C4-2B (cell line): ENCODE results near the gene FNDC3B.
"Not testable (repeated sequence)": the region's sequence is repeated elsewhere in the genome, so short reads cannot be mapped to it uniquely, and the experiment has no call there.

ENCODE experiments used
- H3K27ac ChIP-seq: fragments of 450-650 bp; 2 replicates; pipeline ENCODE4 v1.5.1; 2017
- CTCF ChIP-seq: fragments of 450-650 bp; conservative IDR thresholded peaks from 2 replicates; pipeline ENCODE4 v1.5.1; 2017; ENCODE audit warnings: mild to moderate bottlenecking
- ZFX ChIP-seq: fragments of 450-650 bp; IDR thresholded peaks from 2 replicates; pipeline ENCODE4 v1.6.1; 2017

FNDC3B gene

GRCh38 chr3:172254542-172254941 is 215.2 kb downstream of the FNDC3B start:
- H3K27ac ChIP-seq: no peak overlapping the region
- no peak for TF ChIP-seq CTCF
- TF ChIP-seq ZFX: no peak

- not testable (repeated sequence) for H3K27ac ChIP-seq
Measured at GRCh38 chr3:172255321-172255720, 215.9 kb downstream of the FNDC3B start.

- TF ChIP-seq ZFX (no peak), CTCF (no peak)
- no peak overlapping the region for H3K27ac ChIP-seq
Measured at GRCh38 chr3:172256101-172256734, 216.8 kb downstream of the FNDC3B start.

DNA sequence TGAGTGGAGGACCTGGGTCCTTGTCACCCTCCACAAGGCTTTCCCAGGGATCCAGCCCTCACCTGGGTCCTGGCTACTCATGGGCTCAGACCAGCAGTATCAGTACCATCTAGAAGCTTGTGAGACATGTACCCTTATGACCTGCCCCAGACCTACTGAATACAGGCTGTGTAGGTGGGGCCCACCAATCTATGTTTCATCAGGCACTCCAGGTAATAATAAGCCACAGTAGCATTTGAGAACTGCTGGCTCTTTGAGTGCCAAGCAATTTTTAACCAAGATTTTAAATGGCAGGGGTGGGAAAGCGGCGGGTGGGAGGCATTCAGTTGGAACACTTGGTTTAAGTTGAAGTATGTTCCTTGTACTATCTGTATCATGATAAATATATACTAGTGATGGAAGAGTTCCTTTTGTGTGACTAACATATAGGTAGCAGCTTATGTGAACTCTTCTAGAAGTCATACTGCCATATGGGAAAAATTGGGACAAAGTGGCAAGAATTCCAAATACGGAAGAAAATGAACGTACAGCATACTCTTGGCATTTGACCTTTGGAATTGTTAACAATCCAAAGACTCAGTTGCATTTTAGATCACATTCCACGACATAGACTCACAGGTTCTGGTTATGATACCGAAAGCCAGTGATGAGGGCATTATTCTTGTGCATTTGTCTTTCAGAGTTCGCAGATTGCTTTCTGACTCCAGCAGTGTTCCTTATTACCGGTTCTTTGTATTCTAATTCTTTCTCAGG is 218.4 kb downstream of the FNDC3B start:
- H3K27ac ChIP-seq: no peak overlapping the region
- TF ChIP-seq CTCF (no peak), ZFX (no peak)

DNA sequence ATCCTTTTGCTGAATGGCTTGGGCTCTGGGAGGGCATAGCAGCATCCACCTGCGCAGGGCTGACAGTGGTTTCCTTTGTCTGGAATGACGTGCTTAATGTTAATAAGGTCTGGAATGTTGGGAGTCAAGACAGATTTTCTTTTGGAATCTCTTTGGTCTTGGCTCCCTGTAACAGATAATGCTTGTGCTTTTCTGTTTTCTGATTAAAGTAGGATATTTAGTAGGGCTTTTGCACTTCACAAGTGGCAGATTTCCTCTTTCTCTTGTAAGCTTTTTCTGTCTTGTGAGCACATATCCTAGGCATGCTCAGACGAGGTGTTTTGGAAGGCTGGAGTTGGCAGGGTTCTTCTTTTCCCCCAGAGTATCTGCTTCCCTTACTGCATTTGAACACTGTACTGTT is 219.2 kb downstream of the FNDC3B start:
- TF ChIP-seq ZFX (no peak), CTCF (no peak)
- H3K27ac ChIP-seq: no peak overlapping the region

DNA sequence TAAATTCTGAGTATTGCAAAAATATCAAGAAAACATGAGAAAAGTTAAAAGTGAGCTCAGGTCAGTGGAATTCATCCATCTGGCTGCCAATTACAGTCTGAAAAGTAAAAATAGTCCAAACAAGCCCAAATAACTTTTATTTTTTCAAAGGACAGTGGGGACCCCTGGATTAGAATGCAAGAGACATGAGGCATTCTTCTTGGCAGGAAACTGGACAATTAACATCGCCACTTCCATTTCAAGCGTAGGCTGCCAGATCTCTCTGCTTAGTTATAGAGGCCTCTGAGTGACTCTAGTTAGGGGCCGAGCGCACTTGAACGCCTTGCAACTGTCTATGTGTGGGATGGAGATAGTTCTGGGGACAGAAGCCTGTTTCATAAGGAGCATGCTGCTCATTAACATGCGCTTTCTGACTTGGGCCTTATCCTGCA is 219.7 kb downstream of the FNDC3B start:
- TF ChIP-seq CTCF (no peak), ZFX (no peak)
- no peak overlapping the region for H3K27ac ChIP-seq

DNA sequence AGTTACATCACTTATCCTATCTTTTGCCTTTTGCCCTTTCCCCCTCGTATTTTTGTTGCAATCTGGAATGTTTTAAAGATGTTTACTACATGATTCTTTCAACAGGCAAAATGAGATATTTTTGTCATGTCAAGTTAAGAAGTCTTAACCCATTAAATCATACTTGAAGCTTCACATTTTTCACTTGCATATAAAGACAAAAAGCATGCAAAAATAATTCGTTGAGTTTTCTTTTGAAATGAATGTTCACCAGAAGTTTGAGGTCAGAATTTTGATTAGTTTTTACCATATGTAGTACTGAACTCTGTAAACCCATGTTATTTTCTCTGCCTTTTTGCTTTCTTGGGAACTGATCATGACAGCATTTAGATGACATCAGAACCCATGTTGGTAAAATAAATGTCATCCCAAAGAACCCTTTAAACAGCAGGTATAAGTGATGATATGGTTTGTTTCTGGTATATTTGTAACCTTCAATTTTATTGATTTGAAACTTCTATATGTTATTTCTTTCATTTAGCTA is 220.4 kb downstream of the FNDC3B start:
- H3K27ac ChIP-seq: no peak overlapping the region

More for the DNA sequence above, 220.4 kb downstream of the FNDC3B start:
- TF ChIP-seq CTCF: no peak
- TF ChIP-seq ZFX: no peak
